GM12875 (cell line): Measurements from ENCODE around the gene SRGAP2C.
"Not testable (repeated sequence)": the region's sequence is repeated elsewhere in the genome, so short reads cannot be mapped to it uniquely, and the experiment has no call there.

Source experiments
- H3K4me3 ChIP-seq: one replicate; pipeline ENCODE4 v1.5.1; 2011; ENCODE audit warnings: low read depth, low read length, control low read depth
- TF ChIP-seq, protein P1 (sequence below): IDR thresholded peaks from 2 replicates; pipeline ENCODE4 v1.5.1; 2011; ENCODE audit warnings: low read depth, mild to moderate bottlenecking, control low read depth, inconsistent platforms, low read length, moderate library complexity, borderline replicate concordance; ENCODE audit not compliant: insufficient read depth

SRGAP2C gene

DNA sequence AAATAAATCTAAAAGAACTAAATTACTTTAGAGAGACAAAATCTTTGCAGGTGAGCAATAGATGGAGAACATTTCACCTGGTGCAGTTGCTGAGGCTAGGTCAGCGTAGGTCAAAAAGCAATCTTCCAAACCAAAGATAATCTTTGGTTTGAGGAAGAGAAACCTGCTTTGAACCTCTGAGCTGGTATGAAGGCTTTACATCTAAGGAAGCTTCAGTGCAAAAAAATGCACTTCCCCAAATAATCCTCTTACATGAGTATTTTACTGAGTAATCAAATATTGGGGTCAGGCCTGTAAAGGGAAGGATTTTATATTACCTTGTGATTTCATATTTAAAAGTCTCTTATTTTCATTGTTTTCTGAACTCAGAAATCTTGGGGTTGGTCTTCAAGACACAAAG lies 223.6 kb downstream of the SRGAP2C start:
- H3K4me3 ChIP-seq, result no peak overlapping the region
- TF ChIP-seq, protein P1, sequence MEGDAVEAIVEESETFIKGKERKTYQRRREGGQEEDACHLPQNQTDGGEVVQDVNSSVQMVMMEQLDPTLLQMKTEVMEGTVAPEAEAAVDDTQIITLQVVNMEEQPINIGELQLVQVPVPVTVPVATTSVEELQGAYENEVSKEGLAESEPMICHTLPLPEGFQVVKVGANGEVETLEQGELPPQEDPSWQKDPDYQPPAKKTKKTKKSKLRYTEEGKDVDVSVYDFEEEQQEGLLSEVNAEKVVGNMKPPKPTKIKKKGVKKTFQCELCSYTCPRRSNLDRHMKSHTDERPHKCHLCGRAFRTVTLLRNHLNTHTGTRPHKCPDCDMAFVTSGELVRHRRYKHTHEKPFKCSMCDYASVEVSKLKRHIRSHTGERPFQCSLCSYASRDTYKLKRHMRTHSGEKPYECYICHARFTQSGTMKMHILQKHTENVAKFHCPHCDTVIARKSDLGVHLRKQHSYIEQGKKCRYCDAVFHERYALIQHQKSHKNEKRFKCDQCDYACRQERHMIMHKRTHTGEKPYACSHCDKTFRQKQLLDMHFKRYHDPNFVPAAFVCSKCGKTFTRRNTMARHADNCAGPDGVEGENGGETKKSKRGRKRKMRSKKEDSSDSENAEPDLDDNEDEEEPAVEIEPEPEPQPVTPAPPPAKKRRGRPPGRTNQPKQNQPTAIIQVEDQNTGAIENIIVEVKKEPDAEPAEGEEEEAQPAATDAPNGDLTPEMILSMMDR, result no peak

DNA sequence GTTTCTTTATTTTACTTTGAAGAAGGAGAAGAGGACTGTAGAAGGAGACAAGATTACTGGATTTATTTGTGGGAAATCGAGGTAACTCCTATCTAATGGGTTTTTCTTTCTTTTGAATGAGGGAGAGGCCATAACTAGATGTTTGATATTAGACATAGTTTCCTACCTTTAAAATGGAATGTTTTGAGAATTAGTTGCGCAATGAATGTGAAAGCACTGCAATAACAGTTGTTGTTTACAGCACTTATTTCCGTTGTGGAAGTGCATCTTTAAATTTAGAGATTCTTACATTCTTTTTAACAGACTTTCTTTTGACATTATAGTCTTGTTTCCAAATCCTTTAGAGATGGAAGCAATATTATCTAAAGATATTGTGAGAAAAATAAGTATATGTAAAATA lies 229.0 kb downstream of the SRGAP2C start:
- H3K4me3 ChIP-seq, result no peak overlapping the region
- TF ChIP-seq, protein P1, result no peak

DNA sequence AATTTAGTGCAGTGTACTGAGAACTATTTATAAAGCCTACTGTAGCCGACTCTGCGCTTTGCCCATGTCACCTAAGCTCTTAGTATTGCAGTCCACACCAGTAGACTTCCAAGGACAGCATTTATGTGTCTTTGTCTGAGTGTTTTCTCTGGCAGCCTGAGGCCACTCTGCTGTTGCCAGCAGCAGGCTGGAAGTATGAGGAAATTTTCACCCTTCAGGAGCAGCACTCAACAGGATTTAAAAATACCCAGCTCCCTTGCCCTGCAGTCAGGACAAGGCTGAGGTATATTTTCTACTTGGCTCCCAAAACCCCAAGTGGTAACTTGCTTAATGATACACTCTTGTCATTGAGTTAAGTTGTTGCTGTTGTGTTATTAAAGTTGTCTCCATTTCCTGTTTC lies 230.1 kb downstream of the SRGAP2C start:
- TF ChIP-seq, protein P1, result no peak
- no peak overlapping the region for H3K4me3 ChIP-seq

DNA sequence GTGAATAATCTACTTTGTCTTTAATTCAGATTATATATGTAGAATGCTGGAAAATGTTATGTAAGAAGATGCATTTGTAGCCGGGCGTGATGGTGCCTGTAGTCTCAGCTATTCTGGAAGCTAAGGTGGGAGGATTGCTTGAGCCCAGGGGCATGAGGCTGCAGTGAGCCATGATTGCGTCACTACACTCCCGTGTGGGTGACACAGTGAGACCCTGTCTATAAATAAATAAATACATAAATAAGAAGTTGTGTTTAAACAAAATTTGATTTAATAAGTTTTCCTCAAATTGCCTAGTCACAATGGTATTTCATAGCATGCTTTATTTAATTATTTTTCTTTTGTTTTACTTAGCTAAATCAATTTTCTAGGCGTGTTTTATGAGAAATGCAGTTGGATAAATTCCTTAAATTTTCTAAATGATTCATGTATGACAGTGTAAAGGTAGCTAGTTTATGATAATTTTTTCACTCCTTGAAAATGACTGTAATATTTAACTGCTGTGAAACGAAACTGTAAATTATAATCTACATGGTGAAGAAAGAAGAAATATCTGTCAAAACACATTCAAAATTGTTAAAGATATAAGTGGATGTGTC lies 232.6 kb downstream of the SRGAP2C start:
- TF ChIP-seq, protein P1, result no peak
- no peak overlapping the region for H3K4me3 ChIP-seq

DNA sequence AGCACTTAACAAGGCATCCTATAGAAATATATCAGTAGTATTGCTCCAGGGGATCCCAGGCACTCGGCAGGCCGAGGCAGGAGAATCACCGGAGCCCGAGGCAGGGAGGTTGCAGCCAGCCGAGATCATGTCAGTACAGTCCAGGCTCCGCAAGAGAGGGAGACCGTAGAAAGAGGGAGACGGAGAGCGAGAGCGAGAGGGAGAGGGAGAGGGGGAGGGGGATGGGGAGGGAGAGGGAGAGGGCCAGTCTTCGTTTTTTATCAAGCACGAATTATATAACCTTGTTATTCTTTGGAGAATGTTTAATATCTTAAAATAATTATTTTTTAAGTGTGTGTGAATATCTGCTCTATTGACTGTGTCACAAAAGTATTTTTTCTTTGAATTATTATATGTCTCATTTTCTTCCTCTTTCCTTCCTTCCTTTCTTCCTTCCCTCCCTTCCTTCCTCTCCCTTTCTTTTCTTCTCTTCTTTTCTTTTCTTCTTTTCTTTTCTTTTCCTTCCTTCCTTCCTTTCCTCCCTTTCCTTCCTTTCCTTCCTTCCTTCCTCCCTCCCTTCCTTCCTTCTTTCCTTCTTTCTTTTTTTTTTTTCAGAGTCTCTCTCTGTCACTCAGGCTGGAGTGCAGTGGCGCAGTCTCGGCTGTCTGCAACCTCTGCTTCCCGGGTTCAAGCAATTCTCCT lies 233.7 kb downstream of the SRGAP2C start:
- TF ChIP-seq, protein P1, result no peak
- no peak overlapping the region for H3K4me3 ChIP-seq

DNA sequence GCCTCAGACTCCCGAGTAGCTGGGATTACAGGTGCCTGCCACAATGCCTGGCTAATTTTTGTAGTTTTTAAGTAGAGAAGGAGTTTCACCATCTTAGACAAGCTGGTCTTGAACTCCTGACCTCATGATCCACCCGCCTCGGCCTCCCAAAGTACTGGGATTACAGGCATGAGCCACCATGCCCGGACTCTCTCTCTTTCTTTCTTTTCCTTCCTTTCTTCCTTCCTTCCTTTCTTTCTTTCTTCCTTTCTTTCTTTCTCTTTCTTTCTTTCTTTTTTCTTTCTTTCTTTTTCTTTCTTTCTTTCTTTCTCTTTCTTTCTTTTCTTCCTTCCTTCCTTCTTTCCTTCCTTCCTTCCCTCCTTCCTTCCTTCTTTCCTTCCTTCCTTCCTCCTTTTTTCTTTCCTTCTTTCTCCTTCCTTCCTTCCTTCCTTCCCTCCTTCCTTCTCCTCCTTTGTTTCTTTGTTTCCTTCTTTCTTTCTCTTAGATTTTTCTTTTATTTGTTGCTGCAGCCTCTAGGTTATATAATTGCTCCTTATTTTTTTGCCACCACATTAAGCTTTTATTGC lies 234.4 kb downstream of the SRGAP2C start:
- H3K4me3 ChIP-seq, result not testable (repeated sequence)

DNA sequence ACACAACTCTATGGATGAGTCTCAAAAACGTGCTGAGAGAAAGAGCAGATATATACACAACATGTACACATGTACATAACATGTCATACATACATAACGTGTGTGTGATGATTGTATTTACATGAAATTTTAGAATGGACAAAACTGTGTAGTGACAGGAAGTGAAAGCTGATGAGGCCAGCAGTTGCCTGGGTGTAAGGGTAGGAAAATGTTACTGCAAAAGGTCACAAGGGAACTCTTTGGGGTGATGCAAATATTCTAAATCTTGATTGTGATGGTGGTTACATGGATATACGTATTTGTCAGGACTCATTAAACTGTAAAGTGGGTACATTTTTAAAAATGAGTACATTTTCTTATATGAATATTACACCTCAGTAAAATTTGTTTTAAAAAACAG lies 236.7 kb downstream of the SRGAP2C start:
- H3K4me3 ChIP-seq, result not testable (repeated sequence)

DNA sequence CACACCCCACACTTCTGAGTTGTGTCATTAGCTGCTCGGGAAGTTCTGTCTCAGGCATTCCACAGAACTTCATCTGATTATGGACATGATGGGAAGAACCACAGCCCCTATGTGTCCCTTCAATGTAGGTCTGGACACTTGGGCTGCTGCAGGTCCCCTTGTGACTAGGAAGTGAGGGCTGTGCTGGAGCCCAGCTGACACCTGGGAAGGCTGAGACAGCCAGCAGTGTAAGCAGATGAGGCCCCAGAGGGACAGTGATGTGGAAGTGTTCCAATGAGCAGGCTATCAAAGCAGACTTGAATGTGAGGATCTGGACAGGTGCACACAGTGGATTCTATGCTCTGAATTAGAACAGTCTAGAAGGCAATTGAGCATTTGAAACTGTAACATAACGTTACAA lies 239.2 kb downstream of the SRGAP2C start:
- H3K4me3 ChIP-seq, result not testable (repeated sequence)

DNA sequence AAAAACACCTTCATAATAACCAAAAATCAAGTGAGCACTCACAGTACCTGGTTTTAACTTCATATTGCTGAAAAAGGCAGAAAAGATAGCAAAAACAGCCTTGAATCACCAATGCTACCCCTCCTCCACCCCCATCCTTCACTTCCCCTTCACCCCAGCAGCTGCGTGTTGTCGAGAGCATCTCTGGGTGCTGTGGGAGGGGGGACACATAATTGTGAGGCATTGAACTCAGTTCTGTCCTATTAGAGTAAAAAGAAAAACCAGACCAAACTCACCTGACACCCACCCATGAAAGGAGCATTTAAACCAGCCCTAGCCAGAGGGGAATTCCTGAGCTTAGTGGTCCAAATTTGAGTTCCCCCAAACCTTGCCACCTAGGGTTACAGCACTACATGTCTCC lies 248.7 kb downstream of the SRGAP2C start:
- not testable (repeated sequence) for H3K4me3 ChIP-seq

DNA sequence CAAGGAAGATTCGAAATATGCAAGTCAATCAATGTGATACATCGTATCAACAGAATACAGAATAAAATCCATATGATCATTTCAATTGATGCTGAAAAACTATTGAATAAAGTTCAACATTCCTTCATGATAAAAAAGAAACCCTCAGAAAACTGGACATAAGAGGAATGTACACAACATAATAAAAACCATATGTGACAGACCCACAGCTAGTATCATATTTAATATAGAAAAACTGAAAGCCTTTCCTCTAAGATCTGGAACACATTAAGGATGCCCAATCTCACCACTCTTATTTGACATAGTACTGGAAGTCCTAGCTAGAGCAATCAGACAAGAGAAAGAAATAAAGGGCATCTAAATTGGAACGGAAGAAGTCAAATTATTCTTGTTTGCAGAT lies 254.1 kb downstream of the SRGAP2C start:
- not testable (repeated sequence) for H3K4me3 ChIP-seq
